K562 (cell line): ENCODE measurements around the gene TNNT1. TPM values are rescaled to one million over a fixed set of nuclear protein-coding genes. Genes with fewer than 3 reads are reported as not detected.

Experiments used
- CTBP1 ChIP-seq: fragments of 450-650 bp; IDR thresholded peaks from 2 replicates; pipeline ENCODE4 v1.6.1; 2016; ENCODE audit warnings: borderline replicate concordance
- ETV1 ChIP-seq: fragments of 450-650 bp; conservative IDR thresholded peaks from 2 replicates; pipeline ENCODE4 v1.6.1; 2016; ENCODE audit warnings: missing genetic modification characterization, control low read depth, low read depth, missing compliant biosample characterization
- GATAD2B ChIP-seq: fragments of 450-650 bp; IDR thresholded peaks from 2 replicates; pipeline ENCODE4 v1.6.1; 2017; ENCODE audit warnings: mild to moderate bottlenecking, borderline replicate concordance
- JUNB ChIP-seq: fragments of 450-650 bp; formaldehyde crosslinking; conservative IDR thresholded peaks from 2 replicates; pipeline ENCODE4 v1.4.0; 2020; ENCODE audit warnings: mild to moderate bottlenecking
- PHF8 ChIP-seq: fragments of 200-600 bp; sonication (generic); IDR thresholded peaks from 2 replicates; pipeline ENCODE4 v1.6.1; 2012; ENCODE audit warnings: mixed run types, mild to moderate bottlenecking, inconsistent platforms, low read length, moderate library complexity, borderline replicate concordance
- TOE1 ChIP-seq, 2 experiments: fragments of 450-650 bp in 1 of 2; sonication (generic) in 1 of 2; formaldehyde crosslinking in 1 of 2; IDR thresholded peaks; 2 replicates each; pipeline versions ENCODE4 v1.7.1 to v1.8.0; 2016 to 2022; ENCODE audit warnings: borderline replicate concordance in 2 of 2, mild to moderate bottlenecking in 2 of 2, antibody characterized with exemption in 1 of 2, inconsistent platforms in 1 of 2, low read depth in 1 of 2, missing genetic modification reagents in 1 of 2, moderate library complexity in 1 of 2
- USF2 ChIP-seq: sonication (generic); formaldehyde crosslinking; IDR thresholded peaks from 2 replicates; pipeline ENCODE4 v1.5.0; 2020; ENCODE audit warnings: missing genetic modification reagents
- ZKSCAN1 ChIP-seq: fragments of 150-350 bp; IDR thresholded peaks from 2 replicates; pipeline ENCODE4 v1.6.1; 2016; ENCODE audit warnings: low read depth, low read length
- polyA plus RNA-seq, 8 experiments: library from polyadenylated mRNA; depleted of rRNA in 4 of 8; stranded (reverse) in 5 of 8; unstranded in 3 of 8; fragments of >200 nt; fragmentation: Nextera tagmentation in 2 of 8; fragmentation: Illumina TruSeq in 1 of 8; extraction: Ambion mirVana in 2 of 8; extraction: Trizol in 1 of 8; gene quantifications; 2 replicates each; pipeline versions ENCODE4 v1.2.1 to v1.2.3, GENCODE V29; 2011 to 2014; ENCODE audit warnings: inconsistent platforms in 1 of 8, missing spikeins in 1 of 8
- total RNA-seq, 7 experiments: library from RNA; depleted of rRNA in 6 of 7; stranded (reverse); fragments of >200 nt in 6 of 7; fragmentation: Illumina TruSeq in 2 of 7; extraction: Trizol in 2 of 7; gene quantifications; 2 replicates each; pipeline versions ENCODE4 v1.2.1 to v1.2.3, GENCODE V29; 2011 to 2021; ENCODE audit warnings: low replicate concordance in 1 of 7
- TF ChIP-seq, protein P1 (sequence below): sonication (generic); formaldehyde crosslinking; IDR thresholded peaks from 2 replicates; pipeline ENCODE4 v1.8.1; 2022; ENCODE audit warnings: missing genetic modification reagents
- TF ChIP-seq, protein P2 (sequence below): fragments of 450-650 bp; IDR thresholded peaks from 2 replicates; pipeline ENCODE4 v1.6.1; 2016; ENCODE audit warnings: borderline replicate concordance
- TF ChIP-seq, protein P3 (sequence below), 2 experiments: fragments of 450-650 bp; formaldehyde crosslinking in 1 of 2; IDR thresholded peaks; 2 replicates each; pipeline versions ENCODE4 v1.4.0 to v1.6.1; 2014 to 2020; ENCODE audit warnings: mild to moderate bottlenecking in 2 of 2, borderline replicate concordance in 1 of 2, low read depth in 1 of 2
- TF ChIP-seq, protein P4 (sequence below): fragments of 450-650 bp; IDR thresholded peaks from 2 replicates; pipeline ENCODE4 v1.6.1; 2016; ENCODE audit warnings: missing biosample characterization, missing genetic modification characterization

TNNT1 gene
- total and polyA plus RNA-seq, 9 of the 15 experiments (the other 6 are each of a cell fraction or from before 2014, with no cell fraction given), result 31.8 to 390 (median 227) TPM

- TF ChIP-seq USF2 (CRISPR knock-in tag) (peak; percentile 94), PHF8 (no peak), CTBP1 (peak; percentile 95), ETV1 (tag) (peak; percentile 42; the same call in 1 of the 2 replicates), TOE1 (IDR thresholded peaks at IDR 0.05; ENCODE audit: borderline replicate concordance) (peak; percentile 91), TOE1 (CRISPR knock-in tag; IDR thresholded peaks at IDR 0.05; ENCODE audit: borderline replicate concordance, low read depth) (no peak), ZKSCAN1 (0 out of 2 replicates have a peak, but pooled peaks have one; percentile 26), JUNB (no peak), GATAD2B (no peak)
- TF ChIP-seq, protein P1, sequence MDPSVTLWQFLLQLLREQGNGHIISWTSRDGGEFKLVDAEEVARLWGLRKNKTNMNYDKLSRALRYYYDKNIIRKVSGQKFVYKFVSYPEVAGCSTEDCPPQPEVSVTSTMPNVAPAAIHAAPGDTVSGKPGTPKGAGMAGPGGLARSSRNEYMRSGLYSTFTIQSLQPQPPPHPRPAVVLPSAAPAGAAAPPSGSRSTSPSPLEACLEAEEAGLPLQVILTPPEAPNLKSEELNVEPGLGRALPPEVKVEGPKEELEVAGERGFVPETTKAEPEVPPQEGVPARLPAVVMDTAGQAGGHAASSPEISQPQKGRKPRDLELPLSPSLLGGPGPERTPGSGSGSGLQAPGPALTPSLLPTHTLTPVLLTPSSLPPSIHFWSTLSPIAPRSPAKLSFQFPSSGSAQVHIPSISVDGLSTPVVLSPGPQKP (CRISPR knock-in tag), result no peak
- TF ChIP-seq, protein P2, sequence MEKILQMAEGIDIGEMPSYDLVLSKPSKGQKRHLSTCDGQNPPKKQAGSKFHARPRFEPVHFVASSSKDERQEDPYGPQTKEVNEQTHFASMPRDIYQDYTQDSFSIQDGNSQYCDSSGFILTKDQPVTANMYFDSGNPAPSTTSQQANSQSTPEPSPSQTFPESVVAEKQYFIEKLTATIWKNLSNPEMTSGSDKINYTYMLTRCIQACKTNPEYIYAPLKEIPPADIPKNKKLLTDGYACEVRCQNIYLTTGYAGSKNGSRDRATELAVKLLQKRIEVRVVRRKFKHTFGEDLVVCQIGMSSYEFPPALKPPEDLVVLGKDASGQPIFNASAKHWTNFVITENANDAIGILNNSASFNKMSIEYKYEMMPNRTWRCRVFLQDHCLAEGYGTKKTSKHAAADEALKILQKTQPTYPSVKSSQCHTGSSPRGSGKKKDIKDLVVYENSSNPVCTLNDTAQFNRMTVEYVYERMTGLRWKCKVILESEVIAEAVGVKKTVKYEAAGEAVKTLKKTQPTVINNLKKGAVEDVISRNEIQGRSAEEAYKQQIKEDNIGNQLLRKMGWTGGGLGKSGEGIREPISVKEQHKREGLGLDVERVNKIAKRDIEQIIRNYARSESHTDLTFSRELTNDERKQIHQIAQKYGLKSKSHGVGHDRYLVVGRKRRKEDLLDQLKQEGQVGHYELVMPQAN, result 0 out of 2 replicates have a peak, but pooled peaks have one; percentile 28
- TF ChIP-seq, protein P3, sequence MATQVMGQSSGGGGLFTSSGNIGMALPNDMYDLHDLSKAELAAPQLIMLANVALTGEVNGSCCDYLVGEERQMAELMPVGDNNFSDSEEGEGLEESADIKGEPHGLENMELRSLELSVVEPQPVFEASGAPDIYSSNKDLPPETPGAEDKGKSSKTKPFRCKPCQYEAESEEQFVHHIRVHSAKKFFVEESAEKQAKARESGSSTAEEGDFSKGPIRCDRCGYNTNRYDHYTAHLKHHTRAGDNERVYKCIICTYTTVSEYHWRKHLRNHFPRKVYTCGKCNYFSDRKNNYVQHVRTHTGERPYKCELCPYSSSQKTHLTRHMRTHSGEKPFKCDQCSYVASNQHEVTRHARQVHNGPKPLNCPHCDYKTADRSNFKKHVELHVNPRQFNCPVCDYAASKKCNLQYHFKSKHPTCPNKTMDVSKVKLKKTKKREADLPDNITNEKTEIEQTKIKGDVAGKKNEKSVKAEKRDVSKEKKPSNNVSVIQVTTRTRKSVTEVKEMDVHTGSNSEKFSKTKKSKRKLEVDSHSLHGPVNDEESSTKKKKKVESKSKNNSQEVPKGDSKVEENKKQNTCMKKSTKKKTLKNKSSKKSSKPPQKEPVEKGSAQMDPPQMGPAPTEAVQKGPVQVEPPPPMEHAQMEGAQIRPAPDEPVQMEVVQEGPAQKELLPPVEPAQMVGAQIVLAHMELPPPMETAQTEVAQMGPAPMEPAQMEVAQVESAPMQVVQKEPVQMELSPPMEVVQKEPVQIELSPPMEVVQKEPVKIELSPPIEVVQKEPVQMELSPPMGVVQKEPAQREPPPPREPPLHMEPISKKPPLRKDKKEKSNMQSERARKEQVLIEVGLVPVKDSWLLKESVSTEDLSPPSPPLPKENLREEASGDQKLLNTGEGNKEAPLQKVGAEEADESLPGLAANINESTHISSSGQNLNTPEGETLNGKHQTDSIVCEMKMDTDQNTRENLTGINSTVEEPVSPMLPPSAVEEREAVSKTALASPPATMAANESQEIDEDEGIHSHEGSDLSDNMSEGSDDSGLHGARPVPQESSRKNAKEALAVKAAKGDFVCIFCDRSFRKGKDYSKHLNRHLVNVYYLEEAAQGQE (IDR thresholded peaks at IDR 0.05; ENCODE audit: borderline replicate concordance), result peak; percentile 42
- TF ChIP-seq, protein P3 (CRISPR knock-in tag; IDR thresholded peaks at IDR 0.05; ENCODE audit: low read depth), result no peak
- TF ChIP-seq, protein P4, sequence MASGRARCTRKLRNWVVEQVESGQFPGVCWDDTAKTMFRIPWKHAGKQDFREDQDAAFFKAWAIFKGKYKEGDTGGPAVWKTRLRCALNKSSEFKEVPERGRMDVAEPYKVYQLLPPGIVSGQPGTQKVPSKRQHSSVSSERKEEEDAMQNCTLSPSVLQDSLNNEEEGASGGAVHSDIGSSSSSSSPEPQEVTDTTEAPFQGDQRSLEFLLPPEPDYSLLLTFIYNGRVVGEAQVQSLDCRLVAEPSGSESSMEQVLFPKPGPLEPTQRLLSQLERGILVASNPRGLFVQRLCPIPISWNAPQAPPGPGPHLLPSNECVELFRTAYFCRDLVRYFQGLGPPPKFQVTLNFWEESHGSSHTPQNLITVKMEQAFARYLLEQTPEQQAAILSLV (tag), result no peak
Observed at GRCh38 chr19:55116232-55116858, 32.7 kb downstream of the TNNT1 start (continued).
